Measurements from ENCODE around the gene NQO2.
"Not testable (repeated sequence)": the region's sequence is repeated elsewhere in the genome, so short reads cannot be mapped to it uniquely, and the experiment has no call there.

NQO2 gene

GRCh38 chr6:2970753-2971419 lies 28.8 kb upstream of the NQO2 start:
- Histone ChIP-seq H3K9ac (ENCODE audit: low read depth, low read length) (no peak overlapping the region), H3K9me3 (ENCODE audit: insufficient read depth, low read depth, low read length) (no peaks in the 10 kb centered on the region), H3K4me3 (ENCODE audit: low read length) (peak overlapping the region; percentile 67), H3K36me3 (ENCODE audit: insufficient read depth, low read depth, low read length) (no peaks in the 10 kb centered on the region), H3K27me3 (ENCODE audit: insufficient read depth, low read length) (peaks cover 20% of the 10 kb centered on the region; the same call in 1 of the 2 replicates), H3K4me1 (ENCODE audit: insufficient read depth, low read length) (peaks cover 8% of the 10 kb centered on the region; the same call in 1 of the 2 replicates), H3K27ac (ENCODE audit: low read length) (no peak overlapping the region)

GRCh38 chr6:2971420-2972218 lies 28.1 kb upstream of the NQO2 start, which contains the start of gene SERPINB6:
Gene SERPINB6, minus strand, starts transcription at chr6:2971567. Its CDS starts 12,235 bp downstream, at chr6:2959332.
- Histone ChIP-seq H3K36me3 (ENCODE audit: insufficient read depth, low read depth, low read length) (no peaks in the 10 kb centered on the region), H3K4me3 (ENCODE audit: low read length) (peak within 1 kb of the TSS; percentile 67), H3K9me3 (ENCODE audit: insufficient read depth, low read depth, low read length) (no peaks in the 10 kb centered on the region), H3K27me3 (ENCODE audit: insufficient read depth, low read length) (peaks cover 20% of the 10 kb centered on the region; the same call in 1 of the 2 replicates), H3K9ac (ENCODE audit: low read depth, low read length) (peak within 1 kb of the TSS; percentile 72; the same call in 1 of the 2 replicates), H3K27ac (ENCODE audit: low read length) (no peak within 1 kb of the TSS), H3K4me1 (ENCODE audit: insufficient read depth, low read length) (peaks cover 4% of the 10 kb centered on the region)

- H3K4me1 ChIP-seq (ENCODE audit: insufficient read depth, low read length); H3K27ac ChIP-seq (ENCODE audit: low read length); H3K9me3 ChIP-seq (ENCODE audit: insufficient read depth, low read depth, low read length); H3K9ac ChIP-seq (ENCODE audit: low read depth, low read length); H3K36me3 ChIP-seq (ENCODE audit: insufficient read depth, low read depth, low read length): not testable (repeated sequence)
- peaks cover 17% of the 10 kb centered on the region; the same call in 1 of the 2 replicates for H3K27me3 ChIP-seq (ENCODE audit: insufficient read depth, low read length)
- H3K4me3 ChIP-seq (ENCODE audit: low read length) = peak overlapping the region; percentile 67; the same call in 1 of the 2 replicates
Observed at GRCh38 chr6:2972219-2972487, 27.5 kb upstream of the NQO2 start.

- H3K4me3 ChIP-seq (ENCODE audit: low read length); H3K9me3 ChIP-seq (ENCODE audit: insufficient read depth, low read depth, low read length); H3K36me3 ChIP-seq (ENCODE audit: insufficient read depth, low read depth, low read length); H3K9ac ChIP-seq (ENCODE audit: low read depth, low read length); H3K27ac ChIP-seq (ENCODE audit: low read length): not testable (repeated sequence)
- Histone ChIP-seq H3K27me3 (ENCODE audit: insufficient read depth, low read length) (peaks cover 15% of the 10 kb centered on the region; the same call in 1 of the 2 replicates), H3K4me1 (ENCODE audit: insufficient read depth, low read length) (peaks cover 12% of the 10 kb centered on the region)
Observed at GRCh38 chr6:2972685-2973084, 27.0 kb upstream of the NQO2 start.

GRCh38 chr6:2973180-2973579 lies 26.5 kb upstream of the NQO2 start:
- H3K4me3 ChIP-seq (ENCODE audit: low read length); H3K9ac ChIP-seq (ENCODE audit: low read depth, low read length); H3K9me3 ChIP-seq (ENCODE audit: insufficient read depth, low read depth, low read length); H3K27ac ChIP-seq (ENCODE audit: low read length); H3K36me3 ChIP-seq (ENCODE audit: insufficient read depth, low read depth, low read length): not testable (repeated sequence)
- Histone ChIP-seq H3K27me3 (ENCODE audit: insufficient read depth, low read length) (peaks cover 15% of the 10 kb centered on the region; the same call in 1 of the 2 replicates), H3K4me1 (ENCODE audit: insufficient read depth, low read length) (peaks cover 16% of the 10 kb centered on the region)

GRCh38 chr6:2973676-2974075 lies 26.0 kb upstream of the NQO2 start:
- Histone ChIP-seq H3K27ac (ENCODE audit: low read length) (no peak overlapping the region), H3K27me3 (ENCODE audit: insufficient read depth, low read length) (peaks cover 15% of the 10 kb centered on the region; the same call in 1 of the 2 replicates), H3K4me1 (ENCODE audit: insufficient read depth, low read length) (peaks cover 16% of the 10 kb centered on the region)

GRCh38 chr6:2976060-2976459 lies 23.6 kb upstream of the NQO2 start:
- Histone ChIP-seq H3K9ac (ENCODE audit: low read depth, low read length) (no peak overlapping the region), H3K27ac (ENCODE audit: low read length) (no peak overlapping the region), H3K27me3 (ENCODE audit: insufficient read depth, low read length) (peaks cover 15% of the 10 kb centered on the region; the same call in 1 of the 2 replicates), H3K4me3 (ENCODE audit: low read length) (no peak overlapping the region), H3K9me3 (ENCODE audit: insufficient read depth, low read depth, low read length) (no peaks in the 10 kb centered on the region), H3K36me3 (ENCODE audit: insufficient read depth, low read depth, low read length) (no peaks in the 10 kb centered on the region), H3K4me1 (ENCODE audit: insufficient read depth, low read length) (peaks cover 16% of the 10 kb centered on the region)

More at GRCh38 chr6:2973676-2974075, 26.0 kb upstream of the NQO2 start:
- H3K36me3 ChIP-seq (ENCODE audit: insufficient read depth, low read depth, low read length) = no peaks in the 10 kb centered on the region
- no peaks in the 10 kb centered on the region for H3K9me3 ChIP-seq (ENCODE audit: insufficient read depth, low read depth, low read length)
- H3K9ac ChIP-seq (ENCODE audit: low read depth, low read length) = no peak overlapping the region
- no peak overlapping the region for H3K4me3 ChIP-seq (ENCODE audit: low read length)

GRCh38 chr6:2976571-2977085 lies 23.1 kb upstream of the NQO2 start:
- Histone ChIP-seq H3K27ac (ENCODE audit: low read length) (no peak overlapping the region), H3K36me3 (ENCODE audit: insufficient read depth, low read depth, low read length) (no peaks in the 10 kb centered on the region), H3K27me3 (ENCODE audit: insufficient read depth, low read length) (peaks cover 13% of the 10 kb centered on the region; the same call in 1 of the 2 replicates), H3K4me1 (ENCODE audit: insufficient read depth, low read length) (peaks cover 16% of the 10 kb centered on the region), H3K9me3 (ENCODE audit: insufficient read depth, low read depth, low read length) (no peaks in the 10 kb centered on the region), H3K9ac (ENCODE audit: low read depth, low read length) (no peak overlapping the region), H3K4me3 (ENCODE audit: low read length) (no peak overlapping the region)

- H3K4me3 ChIP-seq (ENCODE audit: low read length) = no peak overlapping the region
- no peaks in the 10 kb centered on the region for H3K36me3 ChIP-seq (ENCODE audit: insufficient read depth, low read depth, low read length)
- peaks cover 7% of the 10 kb centered on the region; the same call in 1 of the 2 replicates for H3K27me3 ChIP-seq (ENCODE audit: insufficient read depth, low read length)
- H3K27ac ChIP-seq (ENCODE audit: low read length) = no peak overlapping the region
- H3K4me1 ChIP-seq (ENCODE audit: insufficient read depth, low read length) = peaks cover 16% of the 10 kb centered on the region
- no peaks in the 10 kb centered on the region for H3K9me3 ChIP-seq (ENCODE audit: insufficient read depth, low read depth, low read length)
- no peak overlapping the region for H3K9ac ChIP-seq (ENCODE audit: low read depth, low read length)
Observed at GRCh38 chr6:2977290-2977689, 22.4 kb upstream of the NQO2 start.

GRCh38 chr6:2977799-2978590 lies 21.7 kb upstream of the NQO2 start:
- Histone ChIP-seq H3K4me1 (ENCODE audit: insufficient read depth, low read length) (peaks cover 16% of the 10 kb centered on the region), H3K9ac (ENCODE audit: low read depth, low read length) (no peak overlapping the region), H3K27ac (ENCODE audit: low read length) (no peak overlapping the region)

GRCh38 chr6:2978923-2979322 lies 20.8 kb upstream of the NQO2 start:
- Histone ChIP-seq H3K9ac (ENCODE audit: low read depth, low read length) (no peak overlapping the region), H3K4me1 (ENCODE audit: insufficient read depth, low read length) (peaks cover 16% of the 10 kb centered on the region), H3K36me3 (ENCODE audit: insufficient read depth, low read depth, low read length) (no peaks in the 10 kb centered on the region), H3K27me3 (ENCODE audit: insufficient read depth, low read length) (no peaks in the 10 kb centered on the region), H3K4me3 (ENCODE audit: low read length) (no peak overlapping the region), H3K9me3 (ENCODE audit: insufficient read depth, low read depth, low read length) (no peaks in the 10 kb centered on the region), H3K27ac (ENCODE audit: low read length) (no peak overlapping the region)

More at GRCh38 chr6:2977799-2978590, 21.7 kb upstream of the NQO2 start:
- H3K36me3 ChIP-seq (ENCODE audit: insufficient read depth, low read depth, low read length) = no peaks in the 10 kb centered on the region
- H3K9me3 ChIP-seq (ENCODE audit: insufficient read depth, low read depth, low read length) = no peaks in the 10 kb centered on the region
- H3K27me3 ChIP-seq (ENCODE audit: insufficient read depth, low read length) = no peaks in the 10 kb centered on the region
- H3K4me3 ChIP-seq (ENCODE audit: low read length) = no peak overlapping the region

Data from iPS-20b (cell line).